AG20443 (cell line): ENCODE results near the gene CLASRP.

Experiments
- DNase-seq: peaks from one replicate; pipeline ENCODE4 v3.0.0; 2012; ENCODE audit warnings: low spot score, mixed read lengths

CLASRP gene

DNA sequence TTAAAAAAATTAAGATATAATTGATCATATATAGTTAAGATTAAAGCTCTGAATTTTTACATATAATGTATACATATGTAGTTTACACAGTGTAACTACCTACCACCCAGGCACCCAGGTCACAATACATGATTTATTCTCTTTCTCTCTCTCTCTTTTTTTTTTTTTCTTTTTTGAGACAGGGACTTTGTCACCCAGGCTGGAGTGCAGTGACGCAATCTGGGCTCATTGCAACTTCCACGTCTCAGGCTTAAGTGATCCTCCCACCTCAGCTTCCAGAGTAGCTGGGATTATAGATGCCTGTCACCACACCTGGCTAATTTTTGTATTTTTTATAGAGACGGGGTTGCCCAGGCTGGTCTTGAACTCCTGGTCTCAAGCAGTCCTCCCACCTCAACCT is 18.8 kb upstream of the CLASRP start:
- no peak for DNase-seq

DNA sequence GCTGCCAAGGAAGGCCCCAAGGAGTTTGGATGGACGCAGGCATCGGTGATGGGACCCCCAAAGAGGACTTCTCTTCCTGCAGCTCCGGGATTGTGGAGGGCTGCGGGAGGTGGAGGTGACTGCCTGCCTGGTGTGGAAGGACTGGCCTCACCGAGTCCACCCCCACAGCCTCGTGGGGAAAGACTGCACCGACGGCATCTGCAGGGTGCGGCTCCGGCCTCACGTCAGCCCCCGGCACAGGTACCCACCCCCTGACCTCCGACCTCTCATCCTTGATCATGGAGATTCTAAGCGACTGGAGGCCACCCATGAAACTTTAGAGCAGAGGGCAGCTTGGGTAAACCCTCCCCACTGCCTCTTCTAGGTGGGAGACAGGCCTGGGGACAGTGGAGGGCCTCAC is 16.9 kb upstream of the CLASRP start:
- no peak for DNase-seq

DNA sequence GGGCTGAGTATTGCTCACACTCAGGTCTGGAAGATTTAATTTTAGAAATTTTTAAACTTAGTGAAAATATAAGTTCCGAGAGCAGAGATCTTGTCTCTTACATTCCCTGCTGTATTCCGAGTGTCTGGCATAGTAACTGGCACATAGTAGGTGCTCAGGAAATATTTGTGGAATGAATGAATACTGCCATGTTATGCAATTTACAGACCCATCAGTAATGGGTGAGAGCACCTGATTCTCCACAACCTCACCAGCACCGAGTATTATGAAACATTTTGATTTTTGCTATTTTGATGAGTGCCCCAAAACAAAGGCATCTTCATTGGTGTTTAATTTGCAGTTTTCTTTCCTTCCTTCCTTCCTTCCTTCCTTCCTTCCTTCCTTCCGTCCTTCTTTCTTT is 15.8 kb upstream of the CLASRP start:
- DNase-seq: no peak

DNA sequence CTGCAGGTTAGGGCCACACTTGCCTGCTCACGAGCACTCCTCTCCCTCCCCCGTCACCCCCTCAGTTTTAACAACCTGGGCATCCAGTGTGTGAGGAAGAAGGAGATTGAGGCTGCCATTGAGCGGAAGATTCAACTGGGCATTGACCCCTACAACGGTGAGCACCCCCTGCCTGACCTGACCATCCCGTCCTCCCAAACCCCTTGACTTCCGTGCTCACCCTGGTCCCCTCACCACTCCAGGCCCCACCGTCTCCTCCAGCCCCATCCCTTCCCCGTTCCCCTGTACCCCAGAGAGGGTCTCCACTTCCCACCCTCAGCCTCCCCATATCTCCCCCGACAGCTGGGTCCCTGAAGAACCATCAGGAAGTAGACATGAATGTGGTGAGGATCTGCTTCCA is 13.6 kb upstream of the CLASRP start:
- no peak for DNase-seq

DNA sequence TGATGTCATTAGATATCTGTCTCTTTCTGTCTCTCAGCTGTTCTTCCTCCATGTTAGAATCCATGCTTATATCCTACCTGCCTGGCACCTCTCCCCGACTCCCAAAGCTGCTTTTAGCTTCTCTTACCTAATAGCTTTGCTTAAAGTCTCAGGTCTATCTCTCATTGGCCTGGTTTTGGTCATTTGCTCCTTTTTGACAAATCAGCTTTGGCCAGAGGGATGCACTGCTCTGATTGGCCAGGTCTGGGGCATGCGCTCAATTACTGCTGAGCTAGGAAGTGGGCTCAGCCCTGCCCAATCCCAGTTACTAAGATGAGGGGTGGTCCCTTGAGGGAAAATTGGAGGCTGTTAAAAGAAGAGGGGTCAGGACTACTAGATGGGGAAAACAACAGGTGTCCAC is 11.5 kb upstream of the CLASRP start:
- no peak for DNase-seq

DNA sequence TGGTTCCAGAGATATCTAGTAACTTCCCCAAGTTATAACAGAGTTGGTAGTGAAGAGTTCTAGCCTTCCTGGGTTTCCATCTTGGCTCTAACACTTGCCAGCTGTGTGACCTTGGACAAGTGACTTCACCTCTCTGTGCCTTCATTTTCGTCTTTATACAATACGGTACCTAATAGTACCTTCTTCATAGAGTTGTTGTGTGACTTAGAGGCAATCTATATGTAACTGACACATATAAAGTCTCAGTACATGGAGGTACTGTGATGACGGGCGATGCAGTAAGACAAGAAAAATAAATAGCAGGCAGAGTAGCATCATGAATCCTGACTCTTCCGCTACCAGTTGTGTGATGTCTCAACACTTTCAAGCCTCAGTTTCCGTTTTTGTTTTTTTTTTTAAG is 8.0 kb upstream of the CLASRP start:
- no peak for DNase-seq

DNA sequence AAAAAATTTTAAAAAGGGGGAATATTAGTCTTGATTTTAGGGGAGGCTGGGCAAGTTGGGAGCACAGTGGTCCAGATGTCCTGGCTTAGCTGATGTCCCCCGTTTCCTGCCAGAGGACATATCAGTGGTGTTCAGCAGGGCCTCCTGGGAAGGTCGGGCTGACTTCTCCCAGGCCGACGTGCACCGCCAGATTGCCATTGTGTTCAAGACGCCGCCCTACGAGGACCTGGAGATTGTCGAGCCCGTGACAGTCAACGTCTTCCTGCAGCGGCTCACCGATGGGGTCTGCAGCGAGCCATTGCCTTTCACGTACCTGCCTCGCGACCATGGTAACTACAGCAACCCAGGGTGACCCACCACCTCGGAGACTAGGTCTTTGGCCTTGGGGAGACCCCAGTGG is 6.4 kb upstream of the CLASRP start:
- no peak for DNase-seq

DNA sequence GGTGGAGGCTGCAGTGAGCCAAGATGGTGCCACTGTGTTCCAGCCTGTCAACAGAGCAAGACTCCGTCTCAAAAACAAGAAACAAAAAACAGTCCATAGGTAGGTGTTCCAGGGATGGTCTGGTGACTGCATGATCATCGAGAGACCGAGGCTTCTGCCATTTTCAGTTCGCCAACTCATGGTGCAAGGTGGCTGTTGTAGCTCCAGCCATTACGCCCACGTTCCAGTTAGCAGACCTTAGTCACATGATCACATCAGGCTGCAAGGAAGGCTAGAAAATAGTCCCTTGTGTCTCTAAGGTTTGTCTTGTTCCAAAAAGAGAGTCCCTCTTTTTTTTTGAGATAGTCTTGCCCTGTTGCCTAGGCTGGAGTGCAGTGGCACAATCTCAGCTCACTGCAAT is 3.1 kb upstream of the CLASRP start:
- DNase-seq: no peak

DNA sequence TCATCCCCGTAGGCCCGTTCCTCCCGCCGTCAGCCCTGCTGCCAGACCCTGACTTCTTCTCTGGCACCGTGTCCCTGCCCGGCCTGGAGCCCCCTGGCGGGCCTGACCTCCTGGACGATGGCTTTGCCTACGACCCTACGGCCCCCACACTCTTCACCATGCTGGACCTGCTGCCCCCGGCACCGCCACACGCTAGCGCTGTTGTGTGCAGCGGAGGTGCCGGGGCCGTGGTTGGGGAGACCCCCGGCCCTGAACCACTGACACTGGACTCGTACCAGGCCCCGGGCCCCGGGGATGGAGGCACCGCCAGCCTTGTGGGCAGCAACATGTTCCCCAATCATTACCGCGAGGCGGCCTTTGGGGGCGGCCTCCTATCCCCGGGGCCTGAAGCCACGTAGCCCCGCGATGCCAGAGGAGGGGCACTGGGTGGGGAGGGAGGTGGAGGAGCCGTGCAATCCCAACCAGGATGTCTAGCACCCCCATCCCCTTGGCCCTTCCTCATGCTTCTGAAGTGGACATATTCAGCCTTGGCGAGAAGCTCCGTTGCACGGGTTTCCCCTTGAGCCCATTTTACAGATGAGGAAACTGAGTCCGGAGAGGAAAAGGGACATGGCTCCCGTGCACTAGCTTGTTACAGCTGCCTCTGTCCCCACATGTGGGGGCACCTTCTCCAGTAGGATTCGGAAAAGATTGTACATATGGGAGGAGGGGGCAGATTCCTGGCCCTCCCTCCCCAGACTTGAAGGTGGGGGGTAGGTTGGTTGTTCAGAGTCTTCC is 1.3 kb upstream of the CLASRP start:
- DNase-seq: no peak

DNA sequence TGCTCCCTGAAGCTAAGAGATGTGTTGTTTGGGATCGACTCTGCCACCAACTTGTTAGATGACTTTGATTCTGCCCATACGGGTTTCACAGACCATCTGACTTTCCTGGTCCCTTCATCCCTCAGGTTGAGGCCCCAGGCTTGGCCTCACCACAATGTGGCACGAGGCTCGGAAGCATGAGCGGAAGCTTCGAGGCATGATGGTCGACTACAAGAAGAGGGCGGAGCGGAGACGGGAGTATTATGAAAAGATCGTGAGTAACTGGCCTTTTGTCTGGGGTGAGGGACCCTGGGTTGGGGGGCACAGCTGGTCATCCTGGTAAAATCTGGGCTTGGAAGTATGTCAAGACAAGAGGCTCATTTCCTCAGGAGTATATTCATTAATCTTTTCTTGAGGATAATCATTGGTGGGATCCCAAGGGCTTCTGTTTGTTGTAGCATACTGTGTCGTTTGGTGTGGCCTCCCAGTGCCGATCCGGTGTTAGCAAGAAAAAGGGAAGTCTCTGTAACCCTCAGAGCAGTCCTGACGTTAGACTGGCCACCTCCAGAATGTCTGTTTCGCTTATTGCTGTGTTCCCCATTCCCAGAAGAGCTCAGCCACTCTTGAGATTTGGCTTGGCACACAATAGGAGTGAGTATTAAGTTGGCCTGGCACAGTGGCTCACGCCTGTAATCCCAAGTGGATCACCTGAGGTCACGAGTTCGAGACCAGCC is 1.4 kb downstream of the CLASRP start:
- no peak for DNase-seq

DNA sequence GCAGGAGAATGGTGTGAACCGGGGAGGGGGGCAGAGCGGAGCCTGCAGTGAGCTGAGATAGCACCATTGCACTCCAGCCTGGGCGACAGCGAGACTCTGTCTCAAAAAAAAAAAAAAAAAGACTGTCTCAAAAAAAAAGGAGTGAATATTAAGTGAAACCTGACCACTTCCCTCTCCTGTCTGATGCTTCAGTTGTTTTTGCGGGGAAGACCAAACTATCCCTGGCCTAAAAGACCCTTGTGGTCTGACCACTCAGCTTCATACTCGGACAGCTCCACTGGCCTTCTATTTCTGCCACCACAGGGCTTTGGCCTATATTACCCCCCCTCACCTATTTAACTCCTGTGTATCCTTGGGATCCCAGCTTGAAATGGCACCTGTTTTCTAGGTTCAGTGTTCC is 2.3 kb downstream of the CLASRP start:
- no peak for DNase-seq

DNA sequence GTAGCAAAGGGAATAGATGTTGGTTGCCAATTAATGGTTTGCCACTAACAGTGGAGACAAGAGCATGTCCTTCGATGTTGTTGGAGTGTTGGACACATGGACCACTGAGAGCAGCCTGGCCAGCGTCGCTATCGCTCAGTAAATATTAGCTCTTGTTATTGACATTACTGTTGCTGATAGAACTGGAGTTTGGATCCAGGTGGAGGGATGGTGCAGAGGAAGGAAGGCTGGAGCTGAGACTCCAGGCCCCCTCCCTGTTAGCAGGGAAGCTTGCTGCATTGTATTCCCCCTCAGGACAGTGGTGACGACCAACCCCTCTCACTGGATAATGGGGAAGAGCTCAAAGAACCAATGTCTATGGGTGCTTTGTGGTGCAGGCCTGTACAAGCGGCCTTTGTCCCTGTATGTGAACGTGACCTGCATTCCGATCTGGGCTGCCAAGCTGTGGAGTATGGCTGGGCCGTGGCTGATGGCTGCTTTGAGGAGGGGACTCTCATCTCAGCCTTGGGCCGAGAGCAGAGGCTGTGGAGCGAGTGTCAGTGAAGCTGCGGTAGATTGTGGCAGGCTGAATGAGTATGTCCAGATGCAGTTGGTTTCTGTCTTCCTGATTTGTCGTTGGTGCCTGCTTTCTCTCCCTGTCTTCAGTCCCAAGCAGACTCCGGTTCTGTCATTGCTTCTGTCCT is 7.0 kb downstream of the CLASRP start:
- no peak for DNase-seq

DNA sequence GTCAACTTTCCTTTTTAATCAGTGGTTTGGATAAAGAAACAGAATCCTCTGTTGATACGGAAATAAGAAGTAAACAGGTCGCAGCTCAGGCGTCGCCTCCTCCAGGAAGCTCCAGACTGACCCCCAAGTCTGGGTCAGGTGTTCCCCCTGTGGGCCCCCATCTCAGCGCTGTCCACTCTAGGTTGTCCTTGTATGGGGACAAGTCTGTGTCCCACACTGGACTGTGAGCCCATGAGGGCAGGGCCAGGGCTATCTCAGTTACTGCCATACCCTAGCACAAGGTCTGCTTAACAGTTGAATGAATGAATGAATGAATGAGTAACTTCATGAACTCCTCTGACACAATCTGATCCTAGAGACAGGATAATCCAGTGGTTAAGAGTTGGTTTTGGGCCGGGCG is 7.5 kb downstream of the CLASRP start:
- DNase-seq: no peak

DNA sequence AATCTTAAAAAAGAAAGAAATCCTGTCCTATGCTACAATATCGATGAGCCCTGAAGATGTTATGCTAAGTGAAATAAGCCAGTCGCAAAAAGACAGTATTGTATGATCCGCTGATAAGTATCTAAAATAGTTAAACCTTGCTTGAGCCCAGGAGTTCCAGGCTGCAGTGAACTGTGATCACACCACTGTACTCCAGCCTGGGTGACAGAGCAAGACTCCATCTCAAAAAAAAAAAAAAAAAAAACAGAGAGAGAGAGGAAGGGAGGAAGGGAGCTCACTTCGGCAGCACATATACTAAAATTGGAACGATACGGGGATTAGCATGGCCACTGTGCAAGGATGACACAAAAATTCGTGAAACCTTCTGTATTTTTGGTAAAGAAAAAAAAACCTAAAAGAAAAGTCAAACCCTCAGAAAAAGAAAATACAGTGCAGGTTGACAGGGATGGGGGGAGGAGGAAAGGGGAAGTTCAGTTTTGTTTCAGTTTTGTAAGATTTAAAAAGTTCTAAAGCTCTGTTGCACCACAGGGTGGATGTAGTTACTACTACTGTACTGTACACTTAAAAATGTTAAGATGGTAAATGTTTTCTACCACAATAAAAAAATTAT is 8.4 kb downstream of the CLASRP start:
- no peak for DNase-seq

DNA sequence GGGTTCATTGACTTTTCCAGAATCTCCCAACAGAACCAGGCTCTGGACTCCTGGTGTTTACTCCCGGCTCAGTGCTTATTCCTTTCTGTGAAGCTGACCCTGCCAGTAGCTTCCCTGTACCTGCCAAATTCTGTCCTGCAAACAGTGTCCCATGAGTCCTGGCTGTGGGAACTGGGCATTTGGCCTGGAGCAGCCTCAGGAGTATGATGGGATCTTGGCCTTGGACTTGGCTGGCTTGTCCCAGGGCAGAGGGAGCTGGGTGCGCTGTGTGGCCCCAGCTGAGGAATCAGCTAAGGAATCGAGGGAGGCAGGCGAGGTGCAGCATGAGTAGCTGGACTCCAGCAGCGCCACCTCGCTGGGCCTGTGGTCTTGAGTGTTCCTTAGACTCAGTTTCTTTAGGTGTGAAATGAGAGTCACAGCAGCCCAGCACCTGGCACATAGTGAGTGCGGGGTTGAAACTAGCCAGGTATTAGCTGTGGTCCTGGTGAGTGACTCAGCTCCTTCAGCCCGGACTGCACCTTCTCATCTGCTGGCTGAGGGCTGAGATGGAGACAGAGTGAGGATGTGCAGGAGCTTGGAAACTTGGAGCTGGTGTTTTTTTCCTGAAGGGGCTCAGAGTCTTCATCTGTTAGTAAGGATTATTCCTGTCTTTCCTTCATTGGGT is 10.4 kb downstream of the CLASRP start:
- no peak for DNase-seq

DNA sequence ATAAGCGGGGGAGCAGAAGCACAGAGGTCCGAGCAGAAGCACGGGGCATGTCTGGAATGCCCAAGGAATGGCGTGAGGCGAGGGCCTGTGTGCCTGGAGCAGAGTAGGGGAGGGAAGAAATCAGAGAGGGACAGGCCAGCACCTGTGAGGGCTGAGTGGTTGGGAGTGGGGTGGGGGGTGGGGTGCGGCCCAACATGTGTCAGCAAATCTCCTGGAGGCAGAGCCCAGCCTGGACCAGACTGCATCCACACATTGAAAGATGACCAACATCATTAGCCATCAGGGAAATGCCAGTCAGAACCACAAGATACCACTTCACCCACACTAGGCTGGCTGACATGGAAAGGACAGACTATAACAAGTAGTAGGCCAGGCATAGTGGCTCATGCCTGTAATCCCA is 11.2 kb downstream of the CLASRP start:
- DNase-seq: no peak

DNA sequence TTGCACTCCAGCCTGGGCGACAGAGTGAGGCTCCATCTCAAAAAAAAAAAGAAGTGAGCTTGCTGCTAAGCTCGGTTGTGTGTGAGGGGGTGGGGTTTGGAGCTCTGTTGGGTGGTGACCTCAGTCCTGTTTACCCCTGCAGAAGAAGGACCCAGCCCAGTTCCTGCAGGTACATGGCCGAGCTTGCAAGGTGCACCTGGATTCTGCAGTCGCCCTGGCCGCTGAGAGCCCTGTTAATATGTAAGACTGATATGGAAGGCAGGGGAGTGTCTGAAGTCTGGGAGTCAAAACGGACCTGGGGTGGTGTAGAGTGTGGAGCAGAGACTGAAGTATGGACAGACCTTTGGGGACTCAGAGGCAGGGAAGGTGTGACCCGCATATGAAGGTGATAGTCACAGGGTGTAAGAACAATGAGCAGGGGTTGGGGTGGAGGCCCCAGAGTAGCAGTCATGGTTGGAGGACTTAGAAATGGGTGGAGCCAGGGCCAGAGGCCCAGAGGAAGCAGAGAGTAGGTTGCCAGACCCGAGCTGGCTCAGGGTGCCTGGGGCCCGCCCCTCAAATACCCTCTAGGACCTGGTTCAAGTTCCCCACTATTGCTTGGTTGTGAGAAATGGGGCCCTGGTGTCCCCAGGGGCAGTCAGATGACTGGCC is 13.2 kb downstream of the CLASRP start:
- DNase-seq: no peak

DNA sequence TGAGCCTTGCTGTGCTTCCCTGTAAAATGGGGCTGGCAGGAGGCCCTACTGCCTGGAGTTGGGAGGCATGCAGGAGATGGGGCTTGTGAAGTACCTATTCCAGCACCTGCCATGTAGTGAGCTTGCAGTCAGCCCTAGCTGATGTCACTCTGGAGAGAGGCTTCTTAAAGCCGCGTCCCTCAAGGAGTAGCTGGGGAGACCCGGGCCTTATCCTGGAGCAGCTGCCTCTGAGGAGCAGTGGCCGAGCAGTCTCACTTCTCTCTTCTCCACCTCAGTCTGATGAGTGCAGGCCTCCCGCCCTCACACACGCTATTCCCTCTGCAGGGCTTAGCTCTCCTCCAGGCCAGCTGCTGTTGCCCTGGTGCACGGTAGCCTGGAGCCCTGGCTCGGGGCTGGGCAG is 18.0 kb downstream of the CLASRP start:
- DNase-seq: no peak

DNA sequence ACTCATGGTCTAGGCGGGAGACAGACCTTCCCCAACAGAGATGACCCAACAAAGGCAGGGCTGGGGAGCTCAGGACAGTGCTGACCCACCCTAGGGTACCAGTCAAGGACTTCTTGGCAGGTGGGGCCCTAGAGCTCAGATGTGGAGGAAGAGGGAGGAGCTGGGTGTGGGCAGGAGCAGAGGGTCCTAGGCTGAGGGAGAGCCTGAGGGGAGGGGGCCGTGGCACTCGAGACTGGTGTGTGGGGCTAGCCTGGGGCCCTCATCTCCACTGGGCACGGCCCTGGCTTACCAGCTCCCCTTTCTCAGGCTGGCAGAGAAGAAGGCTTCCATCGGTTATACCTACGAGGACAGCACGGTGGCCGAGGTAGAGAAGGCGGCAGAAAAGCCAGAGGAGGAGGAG is 18.6 kb downstream of the CLASRP start:
- no peak for DNase-seq

DNA sequence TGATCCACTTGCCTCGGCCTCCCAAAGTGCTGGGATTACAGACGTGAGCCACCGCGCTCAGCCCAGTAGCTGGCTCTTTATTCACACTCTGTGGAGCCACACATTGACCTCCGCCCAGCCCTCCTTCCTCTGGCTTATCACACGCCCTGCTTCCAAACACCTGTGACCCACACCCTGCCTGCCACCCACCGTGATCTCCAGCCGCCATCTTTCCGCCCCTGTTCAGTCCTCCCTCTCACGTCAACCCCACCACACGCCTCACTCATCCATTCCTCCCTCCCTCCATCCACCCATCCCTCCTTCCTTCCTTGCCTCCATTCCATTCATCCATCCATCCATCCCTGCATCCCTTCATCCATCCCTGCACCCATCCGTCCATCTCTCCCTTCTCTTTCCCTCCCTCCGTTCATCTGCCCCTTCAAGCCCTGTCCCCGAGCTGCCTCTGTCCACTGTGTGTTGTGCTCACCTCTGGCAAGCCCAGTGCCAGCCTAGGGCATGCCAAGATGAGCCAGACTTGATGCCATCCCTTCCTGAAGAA is 19.8 kb downstream of the CLASRP start:
- no peak for DNase-seq

DNA sequence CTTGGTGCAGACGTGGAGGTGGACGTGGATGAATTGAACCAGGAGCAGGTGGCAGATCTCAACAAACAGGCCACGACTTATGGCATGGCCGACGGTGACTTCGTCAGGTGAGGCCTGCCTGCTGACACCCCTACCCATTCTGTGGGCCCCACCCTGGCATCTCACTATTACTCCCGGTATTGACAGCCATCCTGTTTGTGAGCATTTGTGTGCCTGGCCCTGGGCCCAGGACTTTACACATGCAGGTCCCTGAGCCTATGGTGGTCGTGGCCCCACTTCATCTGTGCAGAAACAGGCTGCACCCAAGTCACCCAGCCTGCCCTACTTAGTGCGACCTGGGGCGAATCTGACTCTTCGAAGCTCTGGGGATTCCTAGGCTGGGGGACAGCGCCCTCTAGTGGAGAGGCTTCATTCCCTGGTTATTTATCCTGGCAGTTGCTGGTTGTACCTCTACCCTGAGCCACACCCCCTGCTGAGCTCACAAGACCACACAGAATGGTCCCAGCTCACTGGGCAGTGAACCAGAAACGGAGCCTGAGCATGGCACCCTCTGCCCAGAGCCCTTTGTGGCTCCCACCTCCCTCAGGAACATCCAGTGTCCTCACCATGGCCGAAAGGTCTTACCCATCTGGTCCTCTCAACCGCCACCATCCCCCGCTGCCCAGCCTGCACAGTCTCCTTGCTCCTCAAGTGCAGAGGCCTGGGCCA is 20.6 kb downstream of the CLASRP start:
- DNase-seq: peak; percentile 87
